Activated CD8-positive, alpha-beta T cell treated with anti-CD3 and anti-CD28 coated beads, Interleukin-2, amount 10 ng/mL, durations not matched to agents 7 days and 5 days (primary cell): ENCODE data around the gene FAM229A. TPM values are rescaled to one million over a fixed set of nuclear protein-coding genes. Genes with fewer than 3 reads are reported as not detected.

Source experiments
- ATAC-seq: fragments of 150-1000 bp; cut with Tn5 transposase; one replicate; pipeline ENCODE4 v1.10.0; 2021; ENCODE audit warnings: moderate library complexity
- CTCF ChIA-PET: fragments of 350-600 bp; sonication (Branson Sonifier 250); formaldehyde crosslinking; loops from one replicate; lab custom pipeline; 2021; ENCODE audit warnings: antibody characterized with exemption; lab: Charles Lee
- POLR2A ChIA-PET: fragments of 350-600 bp; sonication (Branson Sonifier 250); formaldehyde crosslinking; loops from one replicate; lab custom pipeline; 2021; ENCODE audit warnings: antibody characterized with exemption; lab: Charles Lee
- DNase-seq: peaks from one replicate; pipeline ENCODE4 v3.0.0-alpha.2; 2020
- H3K27ac Mint-ChIP-seq: one replicate; pipeline ENCODE4 v1.8.0; 2021; ENCODE audit warnings: mild to moderate bottlenecking, mixed read lengths
- H3K27me3 Mint-ChIP-seq: one replicate; pipeline ENCODE4 v1.8.0; 2021; ENCODE audit warnings: low read depth, mixed read lengths
- H3K36me3 Mint-ChIP-seq: one replicate; pipeline ENCODE4 v1.8.0; 2021; ENCODE audit warnings: low read depth, mixed read lengths
- H3K4me1 Mint-ChIP-seq: one replicate; pipeline ENCODE4 v1.8.0; 2021; ENCODE audit warnings: low read depth, mixed read lengths
- H3K4me3 Mint-ChIP-seq: one replicate; pipeline ENCODE4 v1.8.0; 2021; ENCODE audit warnings: mild to moderate bottlenecking, mixed read lengths
- H3K9me3 Mint-ChIP-seq: one replicate; pipeline ENCODE4 v1.8.0; 2022; ENCODE audit warnings: mixed read lengths; ENCODE audit not compliant: insufficient read depth
- total RNA-seq, 2 experiments: library from RNA; stranded (reverse); gene quantifications; one replicate each; pipeline ENCODE4 v1.2.3, GENCODE V29; 2021

Gene FAM229A
- total RNA-seq, 2 experiments from 2014 or later, result 2.6 to 3.2 TPM

- DNase-seq (peak; percentile 99), ATAC-seq (peak; percentile 99)
- Mint-ChIP-seq H3K27ac (peak within 1 kb of the TSS; percentile 93), H3K36me3 (peaks cover 2% of the 10 kb centered on the region), H3K9me3 (no peaks in the 10 kb centered on the region), H3K4me1 (peaks cover 25% of the 10 kb centered on the region), H3K4me3 (peak within 1 kb of the TSS; percentile 91), H3K27me3 (peaks cover 4% of the 10 kb centered on the region)
- POLR2A ChIA-PET, result interaction anchor here (0.6 to 2.0 kb wide), 15 partner anchors 10 to 321 kb away, joined by 3 to 15 read pairs (median 4); partner anchors contain the start of genes CCDC28B, IQCC, KPNA6 and MARCKSL1
- CTCF ChIA-PET, result interaction anchor here (0.9 to 2.5 kb wide), 8 partner anchors 8 to 286 kb away, joined by 3 to 13 read pairs (median 6); partner anchors contain the start of genes KPNA6, MARCKSL1 and TXLNA
Measured at GRCh38 chr1:32394141-32394889, 32.0 kb upstream of the FAM229A start, which contains the start of gene BSDC1. Gene BSDC1 (minus strand): TSS chr1:32394441. CDS start chr1:32394414, 27 bp downstream.

GRCh38 chr1:32393832-32394140 is 31.5 kb upstream of the FAM229A start:
- Mint-ChIP-seq H3K27ac (peak overlapping the region; percentile 93), H3K36me3 (peaks cover 2% of the 10 kb centered on the region), H3K4me3 (peak overlapping the region; percentile 91), H3K27me3 (peaks cover 4% of the 10 kb centered on the region), H3K4me1 (peaks cover 25% of the 10 kb centered on the region), H3K9me3 (no peaks in the 10 kb centered on the region)
- POLR2A ChIA-PET, result interaction anchor here (0.9 to 2.0 kb wide), 10 partner anchors 10 to 286 kb away, joined by 4 to 15 read pairs (median 5); partner anchors contain the start of genes IQCC, KPNA6, MARCKSL1 and TXLNA
- ATAC-seq, result peak; percentile 32
- CTCF ChIA-PET, result interaction anchor here (1.3 to 2.5 kb wide), 7 partner anchors 8 to 285 kb away, joined by 3 to 13 read pairs (median 7); partner anchors contain the start of genes KPNA6 and MARCKSL1
- peak; percentile 56 for DNase-seq

GRCh38 chr1:32393136-32393535 is 30.9 kb upstream of the FAM229A start:
- ATAC-seq (no peak), DNase-seq (no peak)
- peaks cover 2% of the 10 kb centered on the region for H3K36me3 Mint-ChIP-seq
- peaks cover 25% of the 10 kb centered on the region for H3K4me1 Mint-ChIP-seq
- peak overlapping the region; percentile 91 for H3K4me3 Mint-ChIP-seq
- POLR2A ChIA-PET, result interaction anchor here (1.9 kb wide), 1 partner anchor 41 kb away, joined by 7 read pairs; no protein-coding TSS in a partner anchor
- H3K9me3 Mint-ChIP-seq, result no peaks in the 10 kb centered on the region
- CTCF ChIA-PET, result interaction anchor here (2.0 to 2.5 kb wide), 3 partner anchors 42 to 285 kb away, joined by 5 to 7 read pairs (median 7); partner anchors contain the start of genes KPNA6 and MARCKSL1
- peak overlapping the region; percentile 93 for H3K27ac Mint-ChIP-seq
- peaks cover 4% of the 10 kb centered on the region for H3K27me3 Mint-ChIP-seq

- no peaks in the 10 kb centered on the region for H3K9me3 Mint-ChIP-seq
- H3K27me3 Mint-ChIP-seq, result peaks cover 3% of the 10 kb centered on the region
- no peak overlapping the region for H3K4me3 Mint-ChIP-seq
- DNase-seq, result no peak
- POLR2A ChIA-PET, result no interaction called here
- ATAC-seq, result no peak
- CTCF ChIA-PET, result interaction anchor here (0.8 to 0.9 kb wide), 2 partner anchors 8 to 176 kb away, joined by 3 to 4 read pairs; no protein-coding TSS in a partner anchor
- peaks cover 2% of the 10 kb centered on the region for H3K36me3 Mint-ChIP-seq
- no peak overlapping the region for H3K27ac Mint-ChIP-seq
- peaks cover 25% of the 10 kb centered on the region for H3K4me1 Mint-ChIP-seq
Measured at GRCh38 chr1:32392325-32392724, 30.0 kb upstream of the FAM229A start.

GRCh38 chr1:32390904-32391870 is 28.9 kb upstream of the FAM229A start:
- ATAC-seq (no peak), DNase-seq (no peak)
- H3K27me3 Mint-ChIP-seq, result no peaks in the 10 kb centered on the region
- ChIA-PET CTCF (interaction anchor here (0.8 to 0.9 kb wide), 2 partner anchors 10 to 175 kb away, joined by 3 to 4 read pairs; no protein-coding TSS in a partner anchor), POLR2A (no interaction called here)
- peaks cover 5% of the 10 kb centered on the region for H3K36me3 Mint-ChIP-seq
- no peak overlapping the region for H3K4me3 Mint-ChIP-seq
- no peak overlapping the region for H3K27ac Mint-ChIP-seq
- peaks cover 25% of the 10 kb centered on the region for H3K4me1 Mint-ChIP-seq
- H3K9me3 Mint-ChIP-seq, result no peaks in the 10 kb centered on the region

- H3K9me3 Mint-ChIP-seq, result no peaks in the 10 kb centered on the region
- H3K4me1 Mint-ChIP-seq, result peaks cover 14% of the 10 kb centered on the region
- ChIA-PET CTCF (no interaction called here), POLR2A (no interaction called here)
- H3K36me3 Mint-ChIP-seq, result peaks cover 13% of the 10 kb centered on the region
- no peak for ATAC-seq
- H3K27ac Mint-ChIP-seq, result no peak overlapping the region
- H3K4me3 Mint-ChIP-seq, result no peak overlapping the region
- H3K27me3 Mint-ChIP-seq, result no peaks in the 10 kb centered on the region
- DNase-seq, result no peak
Measured at GRCh38 chr1:32388641-32389040, 26.4 kb upstream of the FAM229A start.

- H3K9me3 Mint-ChIP-seq, result no peaks in the 10 kb centered on the region
- peaks cover 16% of the 10 kb centered on the region for H3K36me3 Mint-ChIP-seq
- CTCF ChIA-PET, result interaction anchor here (1.7 to 2.6 kb wide), 2 partner anchors 8 to 14 kb away, joined by 6 to 9 read pairs; partner anchors contain the start of gene BSDC1
- H3K27me3 Mint-ChIP-seq, result no peaks in the 10 kb centered on the region
- DNase-seq, result no peak
- POLR2A ChIA-PET, result no interaction called here
- no peak overlapping the region for H3K27ac Mint-ChIP-seq
- no peaks in the 10 kb centered on the region for H3K4me1 Mint-ChIP-seq
- ATAC-seq, result no peak
- no peak overlapping the region for H3K4me3 Mint-ChIP-seq
Measured at GRCh38 chr1:32386676-32387392, 24.5 kb upstream of the FAM229A start.

GRCh38 chr1:32380057-32380456 is 17.8 kb upstream of the FAM229A start:
- peaks cover 25% of the 10 kb centered on the region for H3K36me3 Mint-ChIP-seq
- no peak for DNase-seq
- no peaks in the 10 kb centered on the region for H3K4me1 Mint-ChIP-seq
- ChIA-PET POLR2A (no interaction called here), CTCF (interaction anchor here (0.5 to 1.5 kb wide), 2 partner anchors 8 to 168 kb away, joined by 4 read pairs; no protein-coding TSS in a partner anchor)
- ATAC-seq, result no peak
- H3K9me3 Mint-ChIP-seq, result no peaks in the 10 kb centered on the region
- no peak overlapping the region for H3K4me3 Mint-ChIP-seq
- H3K27ac Mint-ChIP-seq, result no peak overlapping the region
- H3K27me3 Mint-ChIP-seq, result no peaks in the 10 kb centered on the region

- H3K9me3 Mint-ChIP-seq, result no peaks in the 10 kb centered on the region
- peaks cover 6% of the 10 kb centered on the region for H3K4me1 Mint-ChIP-seq
- peaks cover 20% of the 10 kb centered on the region for H3K36me3 Mint-ChIP-seq
- ChIA-PET CTCF (no interaction called here), POLR2A (no interaction called here)
- no peaks in the 10 kb centered on the region for H3K27me3 Mint-ChIP-seq
- no peak for ATAC-seq
- peak overlapping the region; percentile 26 for H3K27ac Mint-ChIP-seq
- DNase-seq, result no peak
- no peak overlapping the region for H3K4me3 Mint-ChIP-seq
Measured at GRCh38 chr1:32377541-32378220, 15.4 kb upstream of the FAM229A start.

- Mint-ChIP-seq H3K4me3 (no peak overlapping the region), H3K27ac (no peak overlapping the region), H3K27me3 (no peaks in the 10 kb centered on the region), H3K9me3 (no peaks in the 10 kb centered on the region), H3K4me1 (peaks cover 19% of the 10 kb centered on the region), H3K36me3 (peaks cover 22% of the 10 kb centered on the region)
- ChIA-PET CTCF (no interaction called here), POLR2A (no interaction called here)
- ATAC-seq (no peak), DNase-seq (no peak)
Measured at GRCh38 chr1:32376199-32376598, 13.9 kb upstream of the FAM229A start.
